Measurements from ENCODE around the gene MOB1B. TPM values are rescaled to one million over a fixed set of nuclear protein-coding genes. Genes with fewer than 3 reads are reported as not detected.

Gene MOB1B
- total and polyA plus RNA-seq, 10 of the 15 experiments (the other 5 are each of a cell fraction or from before 2014, with no cell fraction given): 1.9 to 11.4 (median 6.1) TPM

- no peak; the same call in 1 of the 2 replicates for TF ChIP-seq LARP7 (IDR thresholded peaks at IDR 0.05)
- 0 out of 2 replicates have a peak, but pooled peaks have one; percentile 5 for TF ChIP-seq PKNOX1 (IDR thresholded peaks at IDR 0.05)
- no peak for TF ChIP-seq FOS (IDR thresholded peaks at IDR 0.05; ENCODE audit: borderline replicate concordance, extremely low read depth, insufficient read length)
- no peak for TF ChIP-seq RFX5 (IDR thresholded peaks at IDR 0.05; ENCODE audit: low read depth, low read length)
- TF ChIP-seq BRCA1 (IDR thresholded peaks at IDR 0.05; ENCODE audit: low read depth, low read length): no peak
- TF ChIP-seq MYC (IDR thresholded peaks at IDR 0.05; ENCODE audit: insufficient read depth, insufficient read length, insufficient replicate concordance, low read length, severe bottlenecking): no peak
- TF ChIP-seq YY1 (IDR thresholded peaks at IDR 0.05; ENCODE audit: low read depth, low read length): peak; percentile 16; the same call in 1 of the 2 replicates
- no peak for TF ChIP-seq SUZ12 (IDR thresholded peaks at IDR 0.05; ENCODE audit: unreplicated experiment)
- no peak for TF ChIP-seq STAT3 (IDR thresholded peaks at IDR 0.05; ENCODE audit: low read depth, low read length)
- TF ChIP-seq CUX1 (IDR thresholded peaks at IDR 0.05; ENCODE audit: insufficient replicate concordance, low read depth, low read length): no peak
- TF ChIP-seq TAF1 (IDR thresholded peaks at IDR 0.05; ENCODE audit: borderline replicate concordance, low read depth, low read length): peak; percentile 84; the same call in 1 of the 2 replicates
- no peak for TF ChIP-seq ZBTB4 (CRISPR knock-in tag; IDR thresholded peaks at IDR 0.05)
- TF ChIP-seq POLR2A (IDR thresholded peaks at IDR 0.05; ENCODE audit: low read depth, low read length): peak; percentile 94
- TF ChIP-seq NBN (IDR thresholded peaks at IDR 0.05): peak; percentile 17; the same call in 1 of the 2 replicates
- TF ChIP-seq PML (IDR thresholded peaks at IDR 0.05; ENCODE audit: low read length): peak; percentile 85; the same call in 1 of the 2 replicates
Observed at GRCh38 chr4:70993181-70994068, 91.3 kb downstream of the MOB1B start, which contains the start of gene DCK (continued).
